ENCODE measurements around the gene PFN1. TPM values are rescaled to one million over a fixed set of nuclear protein-coding genes. Genes with fewer than 3 reads are reported as not detected.
"Not testable (repeated sequence)": the region's sequence is repeated elsewhere in the genome, so short reads cannot be mapped to it uniquely, and the experiment has no call there.

The PFN1 gene
- total and polyA plus RNA-seq, 9 of the 15 experiments (the other 6 are each of a cell fraction or from before 2014, with no cell fraction given): 60.5 to 1,479 (median 456) TPM

DNA sequence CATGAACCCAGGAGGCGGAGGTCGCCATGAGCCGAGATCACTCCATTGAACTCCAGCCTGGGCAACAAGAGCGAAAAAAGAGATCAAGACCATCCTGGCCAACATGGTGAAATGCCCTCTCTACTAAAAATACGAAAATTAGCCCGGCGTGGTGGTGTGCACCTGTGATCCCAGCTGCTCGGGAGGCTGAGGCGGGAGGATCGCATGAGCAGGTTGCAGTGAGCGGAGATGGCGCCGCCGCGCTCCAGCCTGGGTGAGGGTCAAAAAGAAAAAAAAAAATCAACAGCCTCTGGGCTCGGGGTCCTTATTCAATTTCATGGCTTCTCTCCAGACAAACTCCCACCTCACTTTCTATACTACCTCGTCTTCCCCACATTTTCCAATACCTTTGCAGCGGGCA is 19.4 kb downstream of the PFN1 start:
- DNase-seq (ENCODE audit: extremely low read depth in 1 of 4, low spot score in 3 of 4) (no peak), FAIRE-seq (no peak), ATAC-seq (no peak)
- in situ Hi-C loops (cut with MboI) (no loop called here), intact Hi-C loops (cut with micrococcal nuclease) (no loop called here)
- ChIA-PET CTCF (ENCODE audit: low intra/inter-chr PET ratio) (no interaction called here), POLR2A (interaction anchor here (1.9 kb wide), 1 partner anchor 9 kb away, joined by 6 read pairs; no protein-coding TSS in a partner anchor)
- Histone ChIP-seq H3K9ac (ENCODE audit: insufficient read depth in 1 of 2, low read depth in 2 of 2, low read length in 2 of 2) (no peak overlapping the region), H4K20me1 (replicated peaks; ENCODE audit: control insufficient read depth, insufficient read depth, low read length) (no peaks in the 10 kb centered on the region), H3K79me2 (ENCODE audit: control insufficient read depth, insufficient read depth, low read length) (no peaks in the 10 kb centered on the region), H2AFZ (ENCODE audit: low read depth, low read length) (no peak overlapping the region), H3K4me1 (replicated peaks in 1 of 2; ENCODE audit: control insufficient read depth in 2 of 2, insufficient read depth in 2 of 2, low read length in 2 of 2) (peaks cover 0 to 8% of the 10 kb centered on the region in 2 experiments; a peak in 2 of 5 replicates), H3K27me3 (ENCODE audit: control insufficient read depth in 2 of 2, insufficient read depth in 2 of 2, low read length in 2 of 2) (no peaks in the 10 kb centered on the region), H3K4me2 (ENCODE audit: insufficient read depth, low read length) (no peak overlapping the region), H3K9me3 (replicated peaks; ENCODE audit: control insufficient read depth, insufficient read depth, low read depth, low read length) (no peaks in the 10 kb centered on the region), H3K4me3 (no peak overlapping the region), H3K27ac (ENCODE audit: extremely low read depth, low read depth, low read length) (no peak overlapping the region), H3K9me1 (ENCODE audit: control insufficient read depth, insufficient read depth, low read length) (no peaks in the 10 kb centered on the region), H3K36me3 (ENCODE audit: control insufficient read depth, insufficient read depth, low read length) (no peaks in the 10 kb centered on the region)
- BruUV-seq (replicated peaks): no TSS peak
- 88% methylated on average over 11 of the region's 18 CpGs for WGBS (ENCODE audit: insufficient coverage, low coverage, missing lambda C conversion rate)
- TF ChIP-seq, protein P1, sequence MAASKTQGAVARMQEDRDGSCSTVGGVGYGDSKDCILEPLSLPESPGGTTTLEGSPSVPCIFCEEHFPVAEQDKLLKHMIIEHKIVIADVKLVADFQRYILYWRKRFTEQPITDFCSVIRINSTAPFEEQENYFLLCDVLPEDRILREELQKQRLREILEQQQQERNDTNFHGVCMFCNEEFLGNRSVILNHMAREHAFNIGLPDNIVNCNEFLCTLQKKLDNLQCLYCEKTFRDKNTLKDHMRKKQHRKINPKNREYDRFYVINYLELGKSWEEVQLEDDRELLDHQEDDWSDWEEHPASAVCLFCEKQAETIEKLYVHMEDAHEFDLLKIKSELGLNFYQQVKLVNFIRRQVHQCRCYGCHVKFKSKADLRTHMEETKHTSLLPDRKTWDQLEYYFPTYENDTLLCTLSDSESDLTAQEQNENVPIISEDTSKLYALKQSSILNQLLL (CRISPR knock-in tag; IDR thresholded peaks at IDR 0.05; ENCODE audit: borderline replicate concordance): no peak
- TF ChIP-seq PHTF2 (CRISPR knock-in tag; IDR thresholded peaks at IDR 0.05): no peak
- no peak for TF ChIP-seq CREM (IDR thresholded peaks at IDR 0.05; ENCODE audit: low read depth)
- no peak for TF ChIP-seq MEF2D (tag; conservative IDR thresholded peaks at IDR 0.05; ENCODE audit: low read depth)
- no peak for TF ChIP-seq SNRNP70 (optimal IDR thresholded peaks at IDR 0.05; ENCODE audit: low read depth, low read length)
- TF ChIP-seq KDM5B (IDR thresholded peaks at IDR 0.05; ENCODE audit: insufficient replicate concordance, low read depth, low read length): no peak
- no peak for TF ChIP-seq RFX7 (CRISPR knock-in tag; IDR thresholded peaks at IDR 0.05)
- no peak for TF ChIP-seq HSF4 (CRISPR knock-in tag; IDR thresholded peaks at IDR 0.05; ENCODE audit: borderline replicate concordance)
- TF ChIP-seq ILF3 (IDR thresholded peaks at IDR 0.05; ENCODE audit: borderline replicate concordance): no peak
- no peak for TF ChIP-seq EP300 (IDR thresholded peaks at IDR 0.05; ENCODE audit: low read length)
- no peak for TF ChIP-seq BRD9 (IDR thresholded peaks at IDR 0.05; ENCODE audit: low read depth, partially characterized antibody)
- no peak for TF ChIP-seq ZNF780A (CRISPR knock-in tag; IDR thresholded peaks at IDR 0.05)
- TF ChIP-seq DMBX1 (CRISPR knock-in tag; IDR thresholded peaks at IDR 0.05; ENCODE audit: borderline replicate concordance): no peak

DNA sequence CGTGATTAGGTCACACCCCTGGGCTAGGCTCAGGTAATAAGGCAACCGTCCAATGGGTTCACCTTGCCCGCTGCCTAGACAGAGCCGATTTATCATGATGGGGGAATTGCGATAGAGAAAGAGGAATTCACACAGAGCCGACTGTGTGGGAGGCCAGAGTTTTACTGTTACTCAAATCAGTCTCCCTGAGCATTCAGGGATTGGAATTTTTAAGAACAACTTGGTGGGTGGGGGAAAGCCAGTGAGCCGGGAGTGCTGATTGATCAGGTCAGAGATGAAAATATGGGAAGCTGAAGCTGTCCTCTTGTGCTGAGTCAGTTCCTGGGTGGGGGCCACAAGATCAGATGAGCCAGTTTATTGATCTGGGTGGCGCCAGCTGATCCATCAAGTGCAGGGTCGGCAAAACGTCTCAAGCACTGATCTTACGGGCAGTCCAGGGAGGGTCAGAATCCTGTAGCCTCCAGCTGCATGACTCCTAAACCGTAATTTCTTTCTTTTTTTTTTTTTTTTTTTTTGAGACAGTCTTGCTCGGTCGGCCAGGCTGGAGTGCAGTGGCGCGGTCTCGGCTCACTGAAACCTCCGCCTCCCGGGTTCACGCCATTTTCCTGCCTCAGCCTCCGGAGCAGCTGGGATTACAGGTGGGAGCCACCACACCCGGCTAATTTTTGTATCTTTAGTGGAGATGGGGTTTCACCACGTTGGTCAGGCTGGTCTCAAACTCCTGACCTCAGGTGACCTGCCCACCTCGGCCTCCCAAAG is 21.6 kb downstream of the PFN1 start:
- BruUV-seq (replicated peaks); H3K79me2 ChIP-seq (ENCODE audit: control insufficient read depth, insufficient read depth, low read length); intact Hi-C loops (cut with micrococcal nuclease); H4K20me1 ChIP-seq (replicated peaks; ENCODE audit: control insufficient read depth, insufficient read depth, low read length); ATAC-seq; CTCF ChIA-PET (ENCODE audit: low intra/inter-chr PET ratio); H3K9me1 ChIP-seq (ENCODE audit: control insufficient read depth, insufficient read depth, low read length); H3K27ac ChIP-seq (ENCODE audit: extremely low read depth, low read depth, low read length); H3K9ac ChIP-seq (ENCODE audit: insufficient read depth in 1 of 2, low read depth in 2 of 2, low read length in 2 of 2); H3K36me3 ChIP-seq (ENCODE audit: control insufficient read depth, insufficient read depth, low read length); DNase-seq (ENCODE audit: extremely low read depth in 1 of 4, low spot score in 3 of 4); H2AFZ ChIP-seq (ENCODE audit: low read depth, low read length); FAIRE-seq; H3K4me1 ChIP-seq (replicated peaks in 1 of 2; ENCODE audit: control insufficient read depth in 2 of 2, insufficient read depth in 2 of 2, low read length in 2 of 2); H3K27me3 ChIP-seq (ENCODE audit: control insufficient read depth in 2 of 2, insufficient read depth in 2 of 2, low read length in 2 of 2); H3K9me3 ChIP-seq (replicated peaks; ENCODE audit: control insufficient read depth, insufficient read depth, low read depth, low read length); in situ Hi-C loops (cut with MboI); H3K4me3 ChIP-seq; H3K4me2 ChIP-seq (ENCODE audit: insufficient read depth, low read length): not testable (repeated sequence)
- 50% methylated on average over 14 of the region's 24 CpGs for WGBS (ENCODE audit: insufficient coverage, low coverage, missing lambda C conversion rate)
- POLR2A ChIA-PET: interaction anchor here (0.9 to 1.9 kb wide), 4 partner anchors 8 to 19 kb away, joined by 3 to 7 read pairs (median 3); partner anchors contain the start of genes RNF167 and SLC25A11
